GM18868 (cell line): ENCODE data around the gene TMEM72.
A peak's percentile ranks its signal among the peaks of the same experiment; 100 is the strongest.

Experiments
- ATAC-seq: cut with Tn5 transposase; IDR thresholded peaks from one replicate; pipeline ENCODE4 v1.9.1; 2021; ENCODE audit warnings: mild to moderate bottlenecking, moderate library complexity; ENCODE audit not compliant: unreplicated experiment

TMEM72 gene

DNA sequence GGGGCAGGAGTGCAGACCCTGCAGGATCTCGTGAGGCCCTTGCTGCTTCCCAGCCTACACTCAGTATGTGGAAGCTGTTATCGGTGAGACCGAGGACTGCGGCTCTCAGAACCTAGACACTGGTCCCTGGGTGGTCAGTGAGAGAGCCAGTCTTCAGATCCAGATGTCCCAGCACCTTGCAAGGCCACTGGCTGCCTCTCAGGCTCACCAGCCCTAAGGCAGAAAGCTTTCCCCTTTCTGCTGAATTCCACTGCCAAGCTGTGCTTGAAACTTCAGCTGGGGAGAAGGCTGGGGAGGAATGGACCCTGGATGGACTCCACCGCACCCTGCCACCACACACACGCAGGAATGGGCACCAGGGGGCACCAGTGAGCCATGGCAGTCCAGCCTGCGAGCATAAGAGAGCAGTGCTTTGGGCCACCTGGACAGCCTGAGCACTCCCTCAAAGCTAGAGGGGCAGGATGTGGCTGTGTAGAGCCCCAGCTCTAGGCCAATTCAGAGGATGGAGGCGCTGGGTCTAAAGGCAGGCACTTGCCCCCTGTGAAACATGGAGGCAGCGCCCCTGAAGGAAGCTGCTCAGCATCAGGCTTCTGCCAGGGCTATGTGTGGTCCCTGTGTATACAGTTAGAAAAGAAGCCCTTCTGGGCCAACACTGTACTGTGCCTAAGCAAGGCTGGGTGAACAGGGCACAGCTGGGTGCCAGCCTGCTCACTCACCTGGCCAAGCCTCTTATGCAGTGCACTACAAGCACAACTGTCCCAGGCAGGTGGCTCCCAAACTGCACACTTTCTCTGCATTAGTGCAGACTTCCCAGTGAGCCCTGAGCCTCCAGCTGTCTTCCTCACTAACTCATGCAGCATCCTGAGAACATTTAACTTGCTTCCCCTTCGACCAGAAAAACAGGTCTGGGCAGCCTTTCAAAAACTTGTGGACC is 21.6 kb downstream of the TMEM72 start:
- ATAC-seq = peak; percentile 96

DNA sequence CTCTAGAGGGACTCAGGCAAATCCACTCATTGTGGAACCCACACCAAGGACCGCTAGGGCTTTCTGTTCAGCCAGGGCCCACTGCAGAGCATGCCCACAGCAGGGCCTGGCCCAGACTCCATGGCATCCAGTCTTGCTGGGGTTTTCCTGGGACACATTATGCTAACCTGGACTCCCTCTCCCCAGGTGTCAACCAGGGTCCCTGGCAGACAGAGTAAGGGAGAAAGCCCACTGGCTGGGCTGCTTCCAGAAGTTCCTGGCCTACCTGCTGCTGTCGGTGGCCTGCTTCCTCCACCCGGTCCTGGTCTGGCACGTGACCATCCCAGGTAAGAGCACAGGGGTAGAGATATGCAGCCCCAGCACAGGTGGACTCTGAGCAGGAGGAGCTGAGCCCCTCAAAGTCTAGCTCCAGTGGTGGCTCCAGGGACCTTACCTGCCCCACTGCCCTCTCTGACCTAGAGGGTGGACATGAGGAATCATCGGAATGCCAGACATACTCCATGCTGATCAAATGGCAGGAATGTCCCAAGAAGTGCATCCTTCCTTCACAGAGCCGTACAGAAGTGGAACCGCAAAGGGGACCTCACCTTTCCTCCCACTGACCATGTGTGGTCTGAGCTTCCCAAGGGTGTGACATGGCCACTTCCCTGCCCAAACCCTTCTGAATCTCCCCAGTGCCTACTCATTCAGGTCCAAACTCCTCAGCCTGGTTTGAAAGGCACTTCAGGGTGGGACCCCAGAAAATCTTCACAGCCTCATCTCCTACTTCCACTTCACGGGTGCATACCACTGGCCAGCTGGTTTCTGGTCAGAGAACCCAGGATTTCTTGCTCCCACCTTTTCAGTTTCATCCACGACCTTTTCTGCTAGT is 22.5 kb downstream of the TMEM72 start:
- no peak for ATAC-seq

DNA sequence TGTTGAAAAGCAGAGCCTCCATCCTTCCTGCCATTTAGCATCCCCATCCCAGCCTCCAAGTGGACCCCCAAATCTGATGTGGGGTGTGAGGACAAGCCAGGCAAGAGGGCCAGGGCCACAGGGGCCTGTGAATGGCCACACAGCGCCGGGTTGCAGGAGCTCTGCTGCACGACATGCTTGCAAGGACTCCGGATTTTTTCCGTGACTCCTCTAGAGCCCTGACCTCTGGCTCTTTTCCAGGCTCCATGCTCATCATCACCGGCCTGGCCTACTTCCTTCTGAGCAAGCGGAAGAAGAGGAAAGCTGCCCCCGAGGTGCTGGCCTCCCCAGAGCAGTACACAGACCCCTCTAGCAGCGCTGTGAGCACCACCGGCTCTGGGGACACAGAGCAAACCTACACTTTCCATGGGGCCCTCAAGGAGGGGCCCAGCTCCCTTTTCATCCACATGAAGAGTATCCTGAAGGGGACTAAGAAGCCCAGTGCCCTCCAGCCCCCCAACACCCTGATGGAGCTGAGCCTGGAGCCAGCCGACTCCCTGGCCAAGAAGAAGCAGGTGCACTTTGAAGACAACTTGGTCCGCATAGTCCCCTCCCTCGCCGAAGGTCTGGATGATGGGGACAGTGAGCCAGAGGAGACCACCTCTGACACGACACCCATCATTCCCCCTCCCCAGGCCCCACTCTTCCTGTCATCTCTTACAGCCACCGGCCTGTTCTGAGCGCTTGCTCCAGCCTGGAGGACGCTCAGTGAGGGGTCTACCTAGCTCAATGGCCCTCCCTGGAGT is 23.5 kb downstream of the TMEM72 start:
- no peak for ATAC-seq

DNA sequence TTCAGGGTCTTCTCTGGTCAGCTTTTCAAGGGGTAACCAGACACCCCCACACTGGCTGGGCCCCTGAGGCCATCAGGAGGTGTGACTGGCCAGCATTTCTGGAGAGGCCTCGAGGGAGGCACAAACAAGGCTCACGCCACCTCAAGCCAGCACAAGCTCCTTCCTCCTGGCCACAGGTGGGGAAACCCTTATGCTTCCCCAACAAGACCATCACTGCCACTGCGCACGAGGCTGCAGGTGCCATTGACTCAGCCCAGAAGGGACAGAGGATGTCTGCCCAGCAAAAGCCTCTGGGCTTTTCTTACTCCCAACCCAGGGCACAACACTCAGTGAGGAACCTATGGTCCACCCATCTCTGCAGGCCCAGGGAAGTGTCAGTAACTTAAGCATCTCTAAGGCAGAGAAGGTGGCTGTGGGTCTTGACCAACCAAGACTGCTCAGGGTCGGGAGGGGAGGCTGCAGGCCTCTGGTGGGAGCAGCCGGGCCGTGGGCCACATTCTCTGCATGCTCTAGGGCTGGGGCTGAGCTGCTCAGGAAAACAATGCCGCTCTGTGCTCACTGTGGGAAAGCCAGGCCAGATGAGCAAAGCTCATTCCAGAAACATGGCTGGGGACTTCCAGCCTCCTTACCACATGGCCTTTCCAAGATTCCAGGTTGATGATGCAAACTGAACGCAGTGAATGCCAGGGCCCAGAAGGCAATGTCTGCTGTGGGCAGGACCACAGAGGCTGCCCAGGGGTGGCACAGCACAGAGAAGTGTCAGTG is 24.2 kb downstream of the TMEM72 start:
- no peak for ATAC-seq

DNA sequence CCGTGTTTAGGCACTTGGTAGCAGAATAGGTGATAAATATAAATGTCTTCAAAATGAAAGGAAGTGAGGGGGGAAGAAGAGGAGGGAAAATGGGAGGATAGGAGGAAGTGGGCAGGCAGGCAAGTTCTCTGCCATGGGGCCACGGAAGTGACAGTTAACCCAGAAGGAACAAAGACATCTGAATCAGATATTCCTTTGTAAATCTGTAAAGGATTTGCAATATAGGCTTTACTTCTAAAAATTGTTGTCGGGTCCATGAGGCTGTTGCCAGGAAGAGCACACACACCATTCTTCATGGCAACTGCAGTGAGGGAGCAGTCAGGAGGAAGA is 24.8 kb downstream of the TMEM72 start:
- ATAC-seq = no peak

DNA sequence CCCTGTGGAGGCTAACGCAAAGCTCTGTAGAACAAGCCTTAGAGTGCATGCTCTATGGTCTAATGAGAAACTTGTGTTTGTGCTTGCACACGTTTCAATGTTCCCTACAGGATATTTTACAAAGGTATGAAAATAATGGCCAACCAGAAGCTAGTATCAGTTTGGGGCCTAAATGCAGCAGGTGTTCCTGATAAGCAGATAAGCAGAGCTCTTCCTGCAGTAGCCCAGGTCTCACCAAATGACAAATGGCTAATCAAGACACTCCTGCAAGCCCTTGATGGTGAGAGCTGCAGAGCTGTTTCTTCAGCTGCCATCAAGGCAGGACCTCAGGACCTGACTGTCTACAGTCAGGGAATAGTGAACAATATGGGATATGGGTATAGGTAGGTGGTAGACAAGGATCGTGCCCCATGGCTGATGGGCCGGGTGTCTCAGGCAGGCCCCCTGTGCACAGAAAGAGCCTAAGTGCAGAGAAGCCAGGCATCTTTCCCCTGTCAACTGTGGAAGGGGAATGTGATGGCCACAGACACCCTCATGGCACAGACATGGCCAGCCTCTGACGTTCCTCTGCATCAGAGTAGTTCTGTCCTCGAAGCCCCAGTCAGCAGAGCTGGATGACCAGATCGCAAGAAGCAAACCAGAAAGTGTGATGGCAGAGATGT is 25.3 kb downstream of the TMEM72 start:
- ATAC-seq = no peak

DNA sequence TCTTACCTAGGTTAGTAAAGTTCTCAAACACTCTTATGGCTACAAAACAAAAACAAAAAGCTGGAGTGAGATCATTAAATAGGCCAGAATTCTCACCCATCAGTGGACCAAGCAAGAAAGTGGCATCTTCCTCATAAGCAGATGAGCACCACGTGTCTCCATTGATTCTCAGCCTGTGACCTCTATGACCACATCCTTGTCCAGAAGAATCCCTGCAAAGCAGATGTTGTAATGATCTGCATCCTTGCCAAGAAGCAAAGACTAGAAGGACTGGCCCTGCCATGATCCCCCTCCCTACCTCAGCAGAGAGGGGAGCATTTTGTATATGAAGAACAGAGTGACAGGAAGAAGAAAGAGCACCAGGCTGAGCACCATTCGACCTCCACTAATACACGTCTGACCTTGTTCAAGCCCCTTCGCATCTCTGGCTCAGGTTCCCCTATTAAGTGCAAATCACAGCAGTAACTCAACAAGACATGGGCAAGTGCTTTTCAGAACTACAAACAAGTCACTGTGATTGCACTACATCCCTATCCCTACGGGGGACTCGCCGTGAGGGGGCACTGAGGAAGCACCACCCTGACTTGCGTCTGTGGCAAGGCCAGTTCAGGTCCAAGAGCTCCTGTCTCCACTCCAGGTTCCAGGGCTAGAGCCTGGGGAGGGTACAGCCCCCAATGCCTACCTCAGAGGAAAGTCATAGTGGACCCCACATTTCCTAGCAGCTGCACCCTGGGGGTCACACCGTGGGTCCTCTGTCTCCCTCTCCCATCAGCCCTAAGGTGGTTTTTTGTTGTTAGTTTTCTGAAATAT is 26.3 kb downstream of the TMEM72 start:
- ATAC-seq = no peak

DNA sequence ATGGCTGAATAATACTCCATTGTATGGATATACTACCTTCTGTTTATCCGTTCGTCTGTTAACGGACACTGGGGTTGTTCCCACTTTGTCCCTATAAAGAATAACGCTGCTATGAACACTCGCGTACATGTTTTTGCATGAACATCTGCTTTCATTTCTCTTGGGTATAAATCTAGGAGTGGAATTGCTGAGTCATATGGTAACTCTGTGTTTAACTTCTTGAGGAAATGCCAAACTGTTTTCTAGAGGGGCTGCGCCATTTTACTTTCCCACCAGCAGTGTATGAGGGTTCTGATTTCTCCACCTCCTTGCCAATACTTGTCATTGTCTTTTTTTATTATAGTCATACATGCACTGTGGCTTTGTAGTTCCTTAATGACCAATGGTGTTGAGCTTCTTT is 27.8 kb downstream of the TMEM72 start:
- ATAC-seq = no peak

DNA sequence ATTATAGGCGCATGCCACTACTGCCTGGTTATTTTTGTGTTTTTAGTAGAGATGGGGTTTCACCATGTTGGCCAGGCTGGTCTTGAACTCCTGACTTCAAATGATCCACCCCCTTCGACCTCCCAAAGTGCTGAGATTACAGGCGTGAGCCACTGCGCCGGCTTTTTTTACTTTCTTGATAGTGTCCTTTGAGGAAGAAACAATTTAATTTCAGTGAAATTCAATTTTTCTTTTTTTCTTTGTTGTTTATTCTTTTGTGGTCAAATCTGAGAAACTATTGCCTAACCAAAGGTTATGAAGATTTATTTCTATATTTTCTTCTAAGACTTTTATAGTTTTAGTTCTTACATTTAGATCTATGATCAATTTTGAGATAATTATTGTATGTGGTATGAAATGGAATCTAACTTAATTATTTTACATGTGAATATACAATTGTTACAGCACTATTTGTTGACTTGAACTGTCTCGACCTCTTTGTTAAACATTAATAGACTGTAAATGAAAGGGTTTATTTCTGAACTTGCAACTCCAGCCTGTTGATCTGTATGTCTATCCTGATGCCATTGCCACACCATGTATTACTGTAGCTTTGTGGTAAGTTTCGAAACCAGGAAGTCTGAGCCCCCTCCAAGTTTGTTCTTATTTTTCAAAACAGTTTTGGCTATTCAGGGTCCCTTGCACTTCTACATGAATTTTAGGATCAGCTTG is 28.7 kb downstream of the TMEM72 start:
- ATAC-seq = no peak

DNA sequence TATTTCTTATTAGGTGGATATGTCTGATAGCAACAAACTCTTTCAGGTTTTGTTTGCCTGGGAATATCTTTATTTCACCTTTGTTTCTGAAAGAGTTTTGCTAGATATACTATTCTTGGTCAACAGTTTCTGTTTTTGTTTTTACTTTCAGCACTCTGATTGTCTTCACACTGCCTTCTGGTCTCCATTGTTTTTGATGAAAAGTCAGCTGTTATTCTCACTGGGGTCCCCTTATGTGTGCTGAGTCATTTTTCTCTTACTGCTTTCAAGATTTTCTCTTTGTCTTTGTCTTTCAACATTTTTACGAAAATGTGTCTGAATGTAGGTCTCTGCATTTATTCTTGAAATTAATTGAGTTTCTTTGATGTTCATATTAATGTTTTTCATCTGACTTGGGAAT is 33.2 kb downstream of the TMEM72 start:
- no peak for ATAC-seq

DNA sequence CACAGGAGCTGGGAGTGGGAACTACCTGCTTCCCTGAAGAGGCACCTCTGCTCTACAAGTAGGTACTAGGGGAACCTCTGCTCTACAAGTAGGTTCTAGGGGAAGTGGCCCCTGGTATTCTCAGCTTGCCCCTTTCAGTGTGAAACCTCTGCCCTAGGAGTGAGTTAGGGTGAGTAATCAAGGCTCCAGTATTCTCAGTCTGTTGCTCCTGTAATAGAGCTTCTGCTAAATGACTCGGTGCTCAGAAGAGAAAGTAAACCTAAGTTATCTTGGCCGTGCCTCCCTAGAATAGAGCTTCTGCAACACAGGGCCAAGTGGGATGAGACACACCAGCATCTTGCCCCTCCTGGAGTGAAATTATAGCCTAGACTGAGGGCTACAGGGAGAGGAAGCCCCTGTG is 35.1 kb downstream of the TMEM72 start:
- ATAC-seq = peak; percentile 67

DNA sequence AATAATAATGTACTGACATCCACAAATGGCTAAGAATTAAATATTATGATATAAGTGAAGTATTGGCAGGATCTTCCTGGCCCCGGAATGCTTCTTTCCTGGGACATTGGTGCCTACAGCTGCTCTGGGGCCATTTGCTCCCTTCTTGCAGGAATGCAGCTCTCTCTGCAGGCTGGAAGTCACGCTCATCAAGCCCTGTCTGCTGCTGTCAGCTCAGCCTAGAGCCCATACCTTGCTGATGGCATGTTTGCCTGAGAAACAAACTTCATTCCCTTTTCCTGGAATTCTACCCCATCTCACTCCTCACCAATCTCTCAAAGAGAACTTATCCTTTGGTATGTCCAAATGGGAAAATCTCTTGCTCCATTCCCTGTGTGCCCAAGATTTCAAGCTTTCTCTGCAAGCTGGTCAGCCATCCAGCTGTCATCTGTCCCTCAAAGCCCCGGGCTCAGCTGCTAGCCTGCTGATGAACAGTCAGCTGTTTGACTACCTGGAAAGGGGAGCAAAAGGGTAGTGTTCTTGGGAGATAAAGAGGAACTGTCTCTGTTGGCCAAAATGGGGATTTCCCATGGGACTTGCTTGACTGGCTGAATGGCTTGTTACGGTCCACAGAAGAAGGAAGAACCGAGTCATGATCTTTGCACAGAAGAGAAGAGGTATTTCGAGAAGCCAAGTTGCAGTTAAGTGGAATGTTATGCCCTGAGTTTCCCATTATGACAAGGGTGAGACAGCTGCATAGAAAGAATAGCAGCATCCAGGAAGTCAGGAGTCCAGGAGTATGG is 36.4 kb downstream of the TMEM72 start:
- peak; percentile 65 for ATAC-seq

DNA sequence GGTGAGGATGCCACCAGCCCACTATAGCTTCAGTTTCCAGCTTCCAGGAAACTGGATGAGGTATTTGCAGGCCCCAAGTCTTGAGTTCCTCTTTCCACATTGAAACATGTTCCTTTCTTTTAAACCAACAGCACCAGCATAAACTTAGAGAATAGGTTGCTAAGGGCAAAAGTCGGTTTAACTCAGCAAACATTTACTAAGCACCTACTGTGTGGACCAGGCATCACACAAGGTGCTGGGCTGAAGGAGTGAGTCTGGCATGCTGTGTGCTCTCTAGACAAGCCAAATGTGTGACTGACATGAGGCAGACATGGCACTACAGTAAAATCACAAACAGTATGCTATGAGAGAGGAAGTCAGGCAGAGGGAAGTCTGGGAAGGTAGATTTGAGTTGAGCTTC is 37.5 kb downstream of the TMEM72 start:
- no peak for ATAC-seq

DNA sequence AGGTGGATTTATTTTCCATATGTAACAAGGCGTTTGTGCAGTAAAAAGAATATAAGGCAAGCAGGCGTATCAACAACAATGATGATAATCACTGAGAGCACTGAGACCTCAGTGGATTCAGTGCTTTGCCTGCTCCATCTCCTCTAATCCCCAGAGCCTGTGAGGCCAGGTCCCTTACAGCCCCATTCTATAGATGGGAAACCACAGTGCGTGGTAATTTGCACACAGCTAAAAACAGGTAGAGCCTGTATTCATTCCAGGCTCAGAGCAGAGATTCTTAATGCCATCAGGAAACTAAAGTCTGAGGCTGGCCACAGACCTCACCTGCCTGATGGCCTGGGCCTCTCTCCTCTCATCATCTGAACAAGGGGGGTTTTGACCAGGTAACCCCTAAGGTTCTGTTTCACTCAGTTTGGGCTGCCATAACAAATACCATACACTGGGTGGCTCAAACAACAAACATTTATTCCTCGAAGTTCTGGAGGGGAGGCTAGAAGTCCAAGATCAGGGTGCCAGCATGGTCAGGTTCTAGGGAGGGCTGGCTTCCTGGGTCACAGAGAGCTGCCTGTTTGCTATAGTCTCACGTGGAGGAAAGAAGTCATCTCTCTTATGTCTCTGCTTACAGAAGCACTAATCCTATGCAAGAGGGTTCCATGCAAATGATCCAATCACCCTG is 38.1 kb downstream of the TMEM72 start:
- no peak for ATAC-seq

DNA sequence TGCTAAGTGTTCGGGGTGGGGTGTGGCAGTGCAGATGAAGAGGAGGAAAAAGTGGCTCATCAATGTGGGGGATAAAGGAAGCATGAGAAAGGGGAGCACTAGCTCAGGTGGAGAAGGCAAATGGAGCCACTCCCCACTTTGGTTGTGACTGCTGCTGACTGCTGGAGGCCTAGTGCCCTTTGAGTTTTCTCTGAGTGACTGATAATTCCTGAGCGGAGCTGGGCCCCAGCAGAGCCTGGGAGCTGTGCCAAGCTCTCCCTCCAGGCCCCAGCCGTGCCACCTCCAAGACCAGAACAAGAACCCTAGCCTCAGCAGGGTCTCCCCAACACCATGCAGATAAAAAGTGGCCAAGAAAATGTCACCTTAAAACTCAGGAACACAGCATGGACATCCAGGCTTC is 38.8 kb downstream of the TMEM72 start:
- no peak for ATAC-seq

DNA sequence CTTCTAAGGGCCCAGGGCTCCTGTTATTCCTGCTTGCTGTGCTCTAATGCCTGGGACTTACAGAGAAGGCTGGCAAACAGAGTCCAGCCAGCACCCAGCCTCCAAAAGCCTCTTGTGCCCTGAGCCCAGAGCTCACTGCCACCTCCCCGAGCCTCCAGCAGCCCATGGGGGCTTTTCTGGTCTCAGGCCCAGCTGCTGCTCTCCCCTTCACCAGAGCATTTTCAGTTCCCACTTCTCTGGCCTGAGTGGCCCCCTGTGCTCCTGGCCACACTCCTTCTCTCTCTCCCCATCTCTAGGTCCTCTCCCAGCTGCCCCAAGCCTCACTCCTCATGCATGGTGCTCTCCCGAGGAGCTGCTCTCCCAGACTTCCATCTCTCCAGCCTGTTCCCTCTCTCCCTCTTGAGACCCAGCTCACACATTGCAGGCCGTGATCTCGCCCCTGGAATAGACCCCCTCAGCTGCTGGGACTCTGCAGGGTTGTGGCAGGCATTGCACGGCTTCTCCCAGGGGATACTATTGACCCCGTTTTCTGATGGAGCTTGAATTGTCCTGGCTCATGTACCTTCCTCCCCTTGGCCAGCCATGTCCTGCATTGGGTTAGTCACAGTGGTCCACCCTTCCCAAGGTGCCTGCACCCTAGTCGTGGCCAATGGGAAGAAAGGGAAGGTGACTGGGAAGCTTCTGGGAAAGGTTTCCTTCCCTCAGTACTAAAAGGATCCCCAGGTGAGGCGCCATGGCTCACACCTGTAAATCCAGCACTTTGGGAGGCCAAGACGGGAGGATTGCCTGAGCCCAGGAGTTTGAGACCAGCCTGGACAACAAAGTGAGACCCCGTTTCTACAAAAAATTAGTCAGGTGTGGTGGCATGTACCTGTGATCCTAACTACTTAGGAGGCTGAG is 39.4 kb downstream of the TMEM72 start:
- ATAC-seq = no peak
